GM13976 (cell line): ENCODE data around the gene IGF2R.

Experiments
- DNase-seq: peaks from one replicate; pipeline ENCODE4 v3.0.0; 2012; ENCODE audit warnings: low spot score
- CTCF ChIP-seq: IDR thresholded peaks from 2 replicates; pipeline ENCODE4 v1.5.1; 2012; ENCODE audit warnings: borderline replicate concordance, mild to moderate bottlenecking; ENCODE audit not compliant: insufficient read depth; ENCODE audit errors: extremely low read depth, missing control alignments, control extremely low read depth
- in situ Hi-C: fragments of 300-500 bp; cut with MboI; formaldehyde crosslinking; loops from one replicate; pipeline ENCODE4 v1.12.0; 2022; ENCODE audit warnings: low sequenced_read_pairs, mixed read lengths, inconsistent platforms; ENCODE audit not compliant: unreplicated experiment

The IGF2R gene

GRCh38 chr6:159952289-159953005, 16.4 kb upstream of the IGF2R start:
- no peak for TF ChIP-seq CTCF
- in situ Hi-C loops: no loop called here
- DNase-seq: no peak

- in situ Hi-C loops: no loop called here
- DNase-seq: no peak
- TF ChIP-seq CTCF: no peak
Measured at GRCh38 chr6:159953091-159953601, 15.7 kb upstream of the IGF2R start.

- DNase-seq: no peak
- in situ Hi-C loops: no loop called here
- TF ChIP-seq CTCF: no peak
Measured at GRCh38 chr6:159955945-159956361, 12.9 kb upstream of the IGF2R start.

GRCh38 chr6:159957071-159957673, 11.7 kb upstream of the IGF2R start:
- DNase-seq: no peak
- in situ Hi-C loops: no loop called here
- TF ChIP-seq CTCF: no peak

GRCh38 chr6:159959165-159959975, 9.5 kb upstream of the IGF2R start:
- DNase-seq: no peak
- in situ Hi-C loops: no loop called here
- TF ChIP-seq CTCF: no peak

GRCh38 chr6:159959976-159960384, 8.9 kb upstream of the IGF2R start:
- in situ Hi-C loops: no loop called here
- no peak for TF ChIP-seq CTCF
- no peak for DNase-seq
